HepG2 (cell line): ENCODE measurements around the gene PCAT6. TPM values are rescaled to one million over a fixed set of nuclear protein-coding genes. Genes with fewer than 3 reads are reported as not detected.
A peak's percentile ranks its signal among the peaks of the same experiment; 100 is the strongest.

Experiments
- AKAP8 ChIP-seq: sonication (generic); formaldehyde crosslinking; IDR thresholded peaks from 2 replicates; pipeline ENCODE4 v1.5.1; 2020; ENCODE audit warnings: mild to moderate bottlenecking, missing genetic modification reagents
- GATAD1 ChIP-seq: IDR thresholded peaks from 2 replicates; pipeline ENCODE4 v1.6.1; 2016; ENCODE audit warnings: missing genetic modification reagents, missing compliant biosample characterization
- ISX ChIP-seq: sonication (generic); formaldehyde crosslinking; conservative IDR thresholded peaks from 2 replicates; pipeline ENCODE4 v1.5.0; 2020; ENCODE audit warnings: missing genetic modification reagents
- KLF12 ChIP-seq: sonication (generic); formaldehyde crosslinking; IDR thresholded peaks from 2 replicates; pipeline ENCODE4 v1.4.0; 2020; ENCODE audit warnings: missing genetic modification reagents, borderline replicate concordance
- MAZ ChIP-seq, 2 experiments: sonication (generic) in 1 of 2; formaldehyde crosslinking in 1 of 2; IDR thresholded peaks; 2 replicates each; pipeline versions ENCODE4 v1.5.0 to v1.6.1; 2012 to 2020; ENCODE audit warnings: low read depth in 2 of 2, mild to moderate bottlenecking in 2 of 2, borderline replicate concordance in 1 of 2, improper control_type of control experiment in 1 of 2, low read length in 1 of 2, missing genetic modification reagents in 1 of 2, moderate library complexity in 1 of 2
- NR0B2 ChIP-seq: sonication (generic); formaldehyde crosslinking; IDR thresholded peaks from 2 replicates; pipeline ENCODE4 v1.4.0; 2020; ENCODE audit warnings: mild to moderate bottlenecking, missing genetic modification reagents
- PAXIP1 ChIP-seq: sonication (generic); formaldehyde crosslinking; conservative IDR thresholded peaks from 2 replicates; pipeline ENCODE4 v1.4.0; 2020; ENCODE audit warnings: mild to moderate bottlenecking, missing genetic modification reagents, moderate library complexity
- PLRG1 ChIP-seq: fragments of 450-650 bp; conservative IDR thresholded peaks from 2 replicates; pipeline ENCODE4 v1.6.1; 2016
- SNAPC5 ChIP-seq: sonication (generic); formaldehyde crosslinking; IDR thresholded peaks from 2 replicates; pipeline ENCODE4 v1.8.1; 2023; ENCODE audit warnings: mild to moderate bottlenecking, missing genetic modification reagents, borderline replicate concordance
- SOX13 ChIP-seq, 3 experiments: fragments of 450-650 bp in 1 of 3; sonication (generic) in 1 of 3; formaldehyde crosslinking in 1 of 3; IDR thresholded peaks in 2 of 3; conservative IDR thresholded peaks in 1 of 3; 2 replicates each; pipeline versions ENCODE4 v1.5.0 to v1.6.1; 2016 to 2020; ENCODE audit warnings: antibody characterized with exemption in 1 of 3, mild to moderate bottlenecking in 1 of 3, missing compliant biosample characterization in 1 of 3, missing genetic modification reagents in 1 of 3, moderate library complexity in 1 of 3
- SPEN ChIP-seq: sonication (generic); formaldehyde crosslinking; IDR thresholded peaks from 2 replicates; pipeline ENCODE4 v1.5.1; 2020; ENCODE audit warnings: low read depth, mild to moderate bottlenecking, missing genetic modification reagents
- ZBTB42 ChIP-seq: sonication (generic); formaldehyde crosslinking; IDR thresholded peaks from 2 replicates; pipeline ENCODE4 v1.5.0; 2020; ENCODE audit warnings: mild to moderate bottlenecking, missing genetic modification reagents
- ZNF17 ChIP-seq: sonication (generic); formaldehyde crosslinking; IDR thresholded peaks from 2 replicates; pipeline ENCODE4 v1.5.0; 2020; ENCODE audit warnings: mild to moderate bottlenecking, missing genetic modification reagents
- ZNF30 ChIP-seq: sonication (generic); formaldehyde crosslinking; IDR thresholded peaks from 2 replicates; pipeline ENCODE4 v1.5.0; 2020; ENCODE audit warnings: mild to moderate bottlenecking, missing genetic modification reagents
- polyA plus RNA-seq, 8 experiments: library from polyadenylated mRNA; depleted of rRNA in 3 of 8; stranded (reverse) in 7 of 8; unstranded in 1 of 8; fragments of >200 nt; fragmentation: Illumina TruSeq in 4 of 8; extraction: Trizol in 4 of 8; gene quantifications; 2 replicates each; pipeline versions ENCODE4 v1.2.1 to v1.2.3, GENCODE V29; 2011 to 2016; ENCODE audit warnings: low read depth in 4 of 8, missing spikeins in 1 of 8, mixed read lengths in 1 of 8; ENCODE audit not compliant: insufficient read depth in 1 of 8
- total RNA-seq, 5 experiments: library from RNA; depleted of rRNA; stranded (reverse); fragments of >200 nt; fragmentation: Illumina TruSeq; extraction: Trizol; gene quantifications; 2 replicates each; pipeline ENCODE4 v1.2.3, GENCODE V29; 2016; ENCODE audit warnings: low read depth in 1 of 5
- TF ChIP-seq, protein P1 (sequence below): sonication (generic); formaldehyde crosslinking; IDR thresholded peaks from 2 replicates; pipeline ENCODE4 v1.5.0; 2020; ENCODE audit warnings: missing genetic modification reagents
- TF ChIP-seq, protein P2 (sequence below): IDR thresholded peaks from 2 replicates; pipeline ENCODE4 v1.6.1; 2016
- TF ChIP-seq, protein P3 (sequence below): sonication (generic); formaldehyde crosslinking; IDR thresholded peaks from 2 replicates; pipeline ENCODE4 v1.8.1; 2023; ENCODE audit warnings: mild to moderate bottlenecking, moderate library complexity, missing genetic modification reagents

Gene PCAT6
- total and polyA plus RNA-seq, 2 of the 13 experiments (the other 11 are each of a cell fraction or from before 2014, with no cell fraction given): 0.60 to 4.4 TPM

GRCh38 chr1:202810615-202811295, at the start of gene PCAT6 (continued):
- TF ChIP-seq, protein P1, sequence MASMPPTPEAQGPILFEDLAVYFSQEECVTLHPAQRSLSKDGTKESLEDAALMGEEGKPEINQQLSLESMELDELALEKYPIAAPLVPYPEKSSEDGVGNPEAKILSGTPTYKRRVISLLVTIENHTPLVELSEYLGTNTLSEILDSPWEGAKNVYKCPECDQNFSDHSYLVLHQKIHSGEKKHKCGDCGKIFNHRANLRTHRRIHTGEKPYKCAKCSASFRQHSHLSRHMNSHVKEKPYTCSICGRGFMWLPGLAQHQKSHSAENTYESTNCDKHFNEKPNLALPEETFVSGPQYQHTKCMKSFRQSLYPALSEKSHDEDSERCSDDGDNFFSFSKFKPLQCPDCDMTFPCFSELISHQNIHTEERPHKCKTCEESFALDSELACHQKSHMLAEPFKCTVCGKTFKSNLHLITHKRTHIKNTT: no peak
- TF ChIP-seq KLF12 (peak; percentile 85; the same call in 1 of the 2 replicates), SOX13 (IDR thresholded peaks at IDR 0.05) (no peak), SOX13 (CRISPR knock-in tag; conservative IDR thresholded peaks at IDR 0.05 in 1 of 2, IDR thresholded peaks at IDR 0.05 in 1 of 2) (peak in 1 of 2 experiments; percentile 65; a peak in 2 of 4 replicates), MAZ (IDR thresholded peaks at IDR 0.05; ENCODE audit: borderline replicate concordance, low read depth, low read length) (peak; percentile 66; the same call in 1 of the 2 replicates), MAZ (CRISPR knock-in tag; IDR thresholded peaks at IDR 0.05; ENCODE audit: low read depth) (peak; percentile 79), ZBTB42 (peak; percentile 61; the same call in 1 of the 2 replicates), SPEN (CRISPR knock-in tag) (peak; percentile 79), GATAD1 (CRISPR knock-in tag) (peak; percentile 79), ZNF17 (no peak), SNAPC5 (CRISPR knock-in tag) (0 out of 2 replicates have a peak, but pooled peaks have one; percentile 77), AKAP8 (CRISPR knock-in tag) (no peak), PAXIP1 (CRISPR knock-in tag) (peak; percentile 35), ISX (no peak), ZNF30 (CRISPR knock-in tag) (no peak), PLRG1 (no peak), NR0B2 (CRISPR knock-in tag) (no peak)
- TF ChIP-seq, protein P2, sequence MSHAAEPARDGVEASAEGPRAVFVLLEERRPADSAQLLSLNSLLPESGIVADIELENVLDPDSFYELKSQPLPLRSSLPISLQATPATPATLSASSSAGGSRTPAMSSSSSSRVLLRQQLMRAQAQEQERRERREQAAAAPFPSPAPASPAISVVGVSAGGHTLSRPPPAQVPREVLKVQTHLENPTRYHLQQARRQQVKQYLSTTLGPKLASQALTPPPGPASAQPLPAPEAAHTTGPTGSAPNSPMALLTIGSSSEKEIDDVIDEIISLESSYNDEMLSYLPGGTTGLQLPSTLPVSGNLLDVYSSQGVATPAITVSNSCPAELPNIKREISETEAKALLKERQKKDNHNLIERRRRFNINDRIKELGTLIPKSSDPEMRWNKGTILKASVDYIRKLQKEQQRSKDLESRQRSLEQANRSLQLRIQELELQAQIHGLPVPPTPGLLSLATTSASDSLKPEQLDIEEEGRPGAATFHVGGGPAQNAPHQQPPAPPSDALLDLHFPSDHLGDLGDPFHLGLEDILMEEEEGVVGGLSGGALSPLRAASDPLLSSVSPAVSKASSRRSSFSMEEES (CRISPR knock-in tag): peak; percentile 59
- TF ChIP-seq, protein P3, sequence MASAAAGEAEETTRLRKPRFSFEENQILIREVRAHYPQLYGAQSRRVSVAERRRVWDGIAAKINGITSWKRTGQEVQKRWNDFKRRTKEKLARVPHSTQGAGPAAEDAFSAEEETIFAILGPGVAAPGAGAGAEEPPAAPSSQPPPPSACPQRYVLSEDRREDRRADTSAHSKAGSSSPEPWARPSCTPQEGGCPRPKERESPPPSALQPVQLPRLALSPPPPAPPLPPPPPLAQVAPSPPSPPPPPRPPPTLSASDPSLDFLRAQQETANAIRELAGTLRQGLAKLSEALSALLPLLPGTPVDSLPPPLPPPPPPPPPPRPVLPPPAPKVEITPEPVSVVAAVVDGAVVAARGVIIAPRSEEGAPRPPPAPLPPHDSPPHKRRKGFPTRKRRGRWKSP: peak; percentile 68; the same call in 1 of the 2 replicates
